ENCODE measurements around the gene CACNA1I.

The CACNA1I gene

DNA sequence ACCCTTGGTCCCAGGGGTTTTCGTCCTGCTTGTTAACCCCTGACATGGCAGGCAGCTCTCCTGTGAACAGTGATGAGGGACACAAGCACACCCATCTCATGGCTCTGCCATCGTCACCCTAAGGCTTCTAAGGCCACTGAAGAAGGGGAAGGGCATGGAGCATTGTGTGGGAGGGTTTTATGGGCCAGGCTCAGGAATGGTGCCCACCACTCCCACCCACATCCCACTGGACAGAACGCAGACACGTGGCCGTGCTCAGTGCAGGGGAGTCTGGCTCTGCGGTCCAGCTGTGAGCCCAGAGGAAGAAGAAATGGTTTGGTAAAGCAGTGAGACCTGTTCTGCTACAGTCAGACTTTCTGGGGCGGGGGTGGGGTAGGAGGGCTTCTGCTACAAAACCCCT is 130.0 kb downstream of the CACNA1I start:
- no peak overlapping the region for H2BK120ac ChIP-seq (ENCODE audit: low read depth, low read length)
- H3K79me1 ChIP-seq (ENCODE audit: low read length): no peaks in the 10 kb centered on the region
- H3K23ac ChIP-seq (ENCODE audit: low read length): no peak overlapping the region
- H3K27me3 ChIP-seq (ENCODE audit: insufficient read depth, low read length, poor library complexity): no peaks in the 10 kb centered on the region
- H3K36me3 ChIP-seq (ENCODE audit: control insufficient read depth, insufficient read depth, low read length): no peaks in the 10 kb centered on the region
- no peak overlapping the region for H3K56ac ChIP-seq (ENCODE audit: low read length)
- DNase-seq: no peak
- H3K18ac ChIP-seq (ENCODE audit: low read length): no peak overlapping the region
- peaks cover 2% of the 10 kb centered on the region for H3K4me1 ChIP-seq (ENCODE audit: control insufficient read depth, low read depth, low read length)
- WGBS (ENCODE audit: extremely low coverage, insufficient coverage, low lambda C conversion rate): no CpG with 5 or more reads among the region's 7 CpGs
- H2AK5ac ChIP-seq (ENCODE audit: low read length): no peak overlapping the region
- no peak overlapping the region for H3K4me2 ChIP-seq (ENCODE audit: low read length)
- H3K9ac ChIP-seq (ENCODE audit: low read length): no peak overlapping the region
- H3K27ac ChIP-seq (ENCODE audit: low read depth, low read length): no peak overlapping the region
- H3K79me2 ChIP-seq (ENCODE audit: control insufficient read depth, insufficient read depth, low read length): no peaks in the 10 kb centered on the region
- no peak overlapping the region for H4K8ac ChIP-seq (ENCODE audit: low read depth, low read length)
- H3K4me3 ChIP-seq (ENCODE audit: low read length): no peak overlapping the region
- H2BK5ac ChIP-seq (ENCODE audit: low read length): no peak overlapping the region
- H4K5ac ChIP-seq (ENCODE audit: low read length): no peak overlapping the region
- H2BK15ac ChIP-seq (replicated peaks; ENCODE audit: low read depth): no peak overlapping the region
- H3K4ac ChIP-seq (ENCODE audit: low read depth, low read length): no peak overlapping the region

DNA sequence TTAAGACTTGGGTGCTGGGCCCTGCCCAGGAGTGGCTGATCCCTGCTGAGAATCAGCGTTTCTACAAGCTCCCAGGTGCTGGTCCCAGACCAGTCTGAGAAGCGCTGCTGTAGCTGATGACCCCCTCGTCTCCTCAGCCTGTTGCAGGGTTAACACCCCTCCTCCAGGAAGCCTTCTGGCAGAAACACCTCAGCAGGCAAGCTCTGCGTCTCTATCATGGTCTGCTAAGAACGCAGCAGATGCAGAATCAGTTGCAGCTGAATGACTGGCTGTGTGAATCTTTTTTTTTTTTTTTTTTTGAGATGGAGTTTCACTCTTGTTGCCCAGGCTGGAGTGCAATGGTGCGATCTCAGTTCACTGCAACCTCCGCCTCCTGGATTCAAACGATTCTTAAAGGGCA is 132.5 kb downstream of the CACNA1I start:
- Histone ChIP-seq H3K79me2 (ENCODE audit: control insufficient read depth, insufficient read depth, low read length) (no peaks in the 10 kb centered on the region), H4K5ac (ENCODE audit: low read length) (no peak overlapping the region), H3K27ac (ENCODE audit: low read depth, low read length) (no peak overlapping the region), H3K4me1 (ENCODE audit: control insufficient read depth, low read depth, low read length) (peaks cover 2% of the 10 kb centered on the region), H3K23ac (ENCODE audit: low read length) (no peak overlapping the region), H2BK5ac (ENCODE audit: low read length) (no peak overlapping the region), H3K4ac (ENCODE audit: low read depth, low read length) (no peak overlapping the region), H2BK120ac (ENCODE audit: low read depth, low read length) (no peak overlapping the region), H2AK5ac (ENCODE audit: low read length) (no peak overlapping the region), H3K27me3 (ENCODE audit: insufficient read depth, low read length, poor library complexity) (no peaks in the 10 kb centered on the region), H2BK15ac (replicated peaks; ENCODE audit: low read depth) (no peak overlapping the region), H3K4me2 (ENCODE audit: low read length) (no peak overlapping the region), H3K9ac (ENCODE audit: low read length) (no peak overlapping the region), H3K18ac (ENCODE audit: low read length) (no peak overlapping the region), H3K79me1 (ENCODE audit: low read length) (no peaks in the 10 kb centered on the region), H3K4me3 (ENCODE audit: low read length) (no peak overlapping the region), H3K56ac (ENCODE audit: low read length) (no peak overlapping the region), H4K8ac (ENCODE audit: low read depth, low read length) (no peak overlapping the region), H3K36me3 (ENCODE audit: control insufficient read depth, insufficient read depth, low read length) (no peaks in the 10 kb centered on the region)
- WGBS (ENCODE audit: extremely low coverage, insufficient coverage, low lambda C conversion rate): no CpG with 5 or more reads among the region's 8 CpGs
- peak; percentile 44 for DNase-seq

DNA sequence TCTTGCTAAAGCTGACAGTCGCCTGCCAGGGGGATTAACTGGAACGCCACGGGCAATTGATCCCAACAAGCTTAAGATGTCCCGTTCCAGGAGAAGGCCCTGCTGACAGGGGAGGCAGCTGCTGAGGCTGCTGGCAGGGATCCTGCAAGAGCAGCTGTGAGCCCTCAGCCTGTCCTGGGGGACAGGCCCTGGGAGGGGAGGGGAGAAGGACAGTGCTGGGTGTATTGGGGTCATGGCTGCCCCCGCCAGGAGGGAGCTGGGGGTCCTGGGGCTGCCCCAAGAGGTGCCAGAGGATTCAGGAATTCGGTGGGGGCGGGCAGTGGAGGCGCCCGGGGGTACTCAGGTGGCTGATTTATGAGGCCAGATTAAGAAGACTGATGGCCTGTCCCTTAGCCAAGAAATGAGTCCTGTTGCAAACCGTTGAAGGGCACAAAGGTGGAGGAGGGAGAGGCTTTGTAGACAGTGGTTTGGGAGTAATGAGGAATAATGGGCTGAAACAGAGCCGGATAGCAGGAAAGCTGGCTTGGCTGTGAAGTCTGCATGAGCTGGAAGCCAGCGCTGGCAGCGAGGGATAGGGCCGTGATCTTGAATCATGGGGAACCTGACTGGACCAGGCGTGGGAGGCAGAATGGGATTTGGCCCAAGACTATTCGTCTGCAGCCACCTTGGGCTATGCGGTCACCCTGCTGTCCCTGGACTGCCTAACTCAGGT is 133.5 kb downstream of the CACNA1I start:
- no peak overlapping the region for H3K4me2 ChIP-seq (ENCODE audit: low read length)
- no peak overlapping the region for H2AK5ac ChIP-seq (ENCODE audit: low read length)
- H2BK15ac ChIP-seq (replicated peaks; ENCODE audit: low read depth): no peak overlapping the region
- no peak overlapping the region for H2BK120ac ChIP-seq (ENCODE audit: low read depth, low read length)
- H3K9ac ChIP-seq (ENCODE audit: low read length): no peak overlapping the region
- H3K36me3 ChIP-seq (ENCODE audit: control insufficient read depth, insufficient read depth, low read length): no peaks in the 10 kb centered on the region
- H3K18ac ChIP-seq (ENCODE audit: low read length): no peak overlapping the region
- no peak for DNase-seq
- H4K5ac ChIP-seq (ENCODE audit: low read length): no peak overlapping the region
- H3K4ac ChIP-seq (ENCODE audit: low read depth, low read length): no peak overlapping the region
- WGBS (ENCODE audit: extremely low coverage, insufficient coverage, low lambda C conversion rate): no CpG with 5 or more reads among the region's 17 CpGs
- H2BK5ac ChIP-seq (ENCODE audit: low read length): no peak overlapping the region
- H3K27me3 ChIP-seq (ENCODE audit: insufficient read depth, low read length, poor library complexity): no peaks in the 10 kb centered on the region
- H3K27ac ChIP-seq (ENCODE audit: low read depth, low read length): no peak overlapping the region
- H3K56ac ChIP-seq (ENCODE audit: low read length): no peak overlapping the region
- H3K79me1 ChIP-seq (ENCODE audit: low read length): no peaks in the 10 kb centered on the region
- H3K23ac ChIP-seq (ENCODE audit: low read length): no peak overlapping the region
- H3K79me2 ChIP-seq (ENCODE audit: control insufficient read depth, insufficient read depth, low read length): no peaks in the 10 kb centered on the region
- H3K4me1 ChIP-seq (ENCODE audit: control insufficient read depth, low read depth, low read length): peaks cover 2% of the 10 kb centered on the region
- no peak overlapping the region for H4K8ac ChIP-seq (ENCODE audit: low read depth, low read length)
- H3K4me3 ChIP-seq (ENCODE audit: low read length): no peak overlapping the region

DNA sequence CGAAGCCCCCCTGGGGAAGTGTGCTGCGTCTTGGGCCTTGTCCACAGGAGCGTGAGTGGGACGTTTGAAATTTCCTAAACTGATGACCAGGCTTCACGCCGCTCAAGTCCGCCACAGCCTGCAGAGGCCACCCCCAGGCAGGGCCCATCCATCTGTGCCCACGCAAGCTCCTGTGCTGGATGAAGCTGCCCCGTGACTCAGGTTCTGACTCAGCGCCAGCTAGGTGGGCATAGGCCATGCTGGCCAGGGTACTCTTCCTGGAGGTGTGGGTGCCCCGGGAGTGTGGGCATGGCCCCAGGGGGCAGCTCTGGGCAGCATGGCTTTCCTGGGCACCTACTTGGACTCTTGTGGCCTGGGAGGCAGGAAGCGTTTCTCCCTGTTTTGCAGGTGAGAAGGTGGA is 134.8 kb downstream of the CACNA1I start:
- H2BK5ac ChIP-seq (ENCODE audit: low read length): no peak overlapping the region
- no peak overlapping the region for H3K4me2 ChIP-seq (ENCODE audit: low read length)
- H3K23ac ChIP-seq (ENCODE audit: low read length): no peak overlapping the region
- no peak overlapping the region for H2BK15ac ChIP-seq (replicated peaks; ENCODE audit: low read depth)
- H3K4me3 ChIP-seq (ENCODE audit: low read length): no peak overlapping the region
- no CpG with 5 or more reads among the region's 12 CpGs for WGBS (ENCODE audit: extremely low coverage, insufficient coverage, low lambda C conversion rate)
- H3K18ac ChIP-seq (ENCODE audit: low read length): no peak overlapping the region
- no peaks in the 10 kb centered on the region for H3K79me1 ChIP-seq (ENCODE audit: low read length)
- no peak overlapping the region for H3K56ac ChIP-seq (ENCODE audit: low read length)
- H3K36me3 ChIP-seq (ENCODE audit: control insufficient read depth, insufficient read depth, low read length): no peaks in the 10 kb centered on the region
- no peaks in the 10 kb centered on the region for H3K27me3 ChIP-seq (ENCODE audit: insufficient read depth, low read length, poor library complexity)
- no peaks in the 10 kb centered on the region for H3K79me2 ChIP-seq (ENCODE audit: control insufficient read depth, insufficient read depth, low read length)
- H3K9ac ChIP-seq (ENCODE audit: low read length): no peak overlapping the region
- H2AK5ac ChIP-seq (ENCODE audit: low read length): no peak overlapping the region
- no peak overlapping the region for H2BK120ac ChIP-seq (ENCODE audit: low read depth, low read length)
- H4K8ac ChIP-seq (ENCODE audit: low read depth, low read length): no peak overlapping the region
- no peak overlapping the region for H3K27ac ChIP-seq (ENCODE audit: low read depth, low read length)
- DNase-seq: no peak
- no peak overlapping the region for H4K5ac ChIP-seq (ENCODE audit: low read length)
- H3K4ac ChIP-seq (ENCODE audit: low read depth, low read length): no peak overlapping the region
- H3K4me1 ChIP-seq (ENCODE audit: control insufficient read depth, low read depth, low read length): peaks cover 2% of the 10 kb centered on the region

- Histone ChIP-seq H2BK120ac (ENCODE audit: low read depth, low read length) (no peak overlapping the region), H3K56ac (ENCODE audit: low read length) (peak overlapping the region; percentile 25), H2BK5ac (ENCODE audit: low read length) (no peak overlapping the region), H4K8ac (ENCODE audit: low read depth, low read length) (no peak overlapping the region), H3K23ac (ENCODE audit: low read length) (no peak overlapping the region), H3K4ac (ENCODE audit: low read depth, low read length) (no peak overlapping the region), H2AK5ac (ENCODE audit: low read length) (no peak overlapping the region), H2BK15ac (replicated peaks; ENCODE audit: low read depth) (no peak overlapping the region), H4K5ac (ENCODE audit: low read length) (no peak overlapping the region), H3K4me3 (ENCODE audit: low read length) (no peak overlapping the region), H3K79me2 (ENCODE audit: control insufficient read depth, insufficient read depth, low read length) (no peaks in the 10 kb centered on the region), H3K27ac (ENCODE audit: low read depth, low read length) (no peak overlapping the region), H3K27me3 (ENCODE audit: insufficient read depth, low read length, poor library complexity) (no peaks in the 10 kb centered on the region), H3K9ac (ENCODE audit: low read length) (no peak overlapping the region), H3K18ac (ENCODE audit: low read length) (no peak overlapping the region), H3K79me1 (ENCODE audit: low read length) (no peaks in the 10 kb centered on the region), H3K36me3 (ENCODE audit: control insufficient read depth, insufficient read depth, low read length) (no peaks in the 10 kb centered on the region), H3K4me1 (ENCODE audit: control insufficient read depth, low read depth, low read length) (peaks cover 2% of the 10 kb centered on the region), H3K4me2 (ENCODE audit: low read length) (no peak overlapping the region)
- no peak for DNase-seq
- no CpG with 5 or more reads among the region's 27 CpGs for WGBS (ENCODE audit: extremely low coverage, insufficient coverage, low lambda C conversion rate)
Observed at GRCh38 chr22:39706376-39707140, 136.0 kb downstream of the CACNA1I start.

Measured in mesendoderm (in vitro differentiated cells).